K562 (cell line): Measurements from ENCODE around the gene RPUSD2. TPM values are rescaled to one million over a fixed set of nuclear protein-coding genes. Genes with fewer than 3 reads are reported as not detected.

ENCODE experiments used
- E2F3 ChIP-seq: fragments of 250-450 bp; sonication (Bioruptor Pico); IDR thresholded peaks from 2 replicates; pipeline ENCODE4 v1.4.0; 2020; ENCODE audit warnings: mild to moderate bottlenecking
- GATAD2A ChIP-seq: fragments of 450-650 bp; IDR thresholded peaks from 2 replicates; pipeline ENCODE4 v1.6.1; 2017
- GTF2E2 ChIP-seq: fragments of 200-800 bp; sonication (Bioruptor generic); IDR thresholded peaks from 2 replicates; pipeline ENCODE4 v1.6.1; 2016; ENCODE audit warnings: missing genetic modification characterization, missing compliant biosample characterization
- IRF1 ChIP-seq: sonication (generic); formaldehyde crosslinking; IDR thresholded peaks from 2 replicates; pipeline ENCODE4 v1.8.0; 2022; ENCODE audit warnings: missing genetic modification reagents, mild to moderate bottlenecking, borderline replicate concordance
- MCM3 ChIP-seq: fragments of 450-650 bp; IDR thresholded peaks from 2 replicates; pipeline ENCODE4 v1.6.1; 2016
- NCOA1 ChIP-seq: fragments of 450-650 bp; IDR thresholded peaks from 2 replicates; pipeline ENCODE4 v1.6.1; 2016; ENCODE audit warnings: low read depth
- NCOA2 ChIP-seq, 2 experiments: fragments of 450-650 bp; IDR thresholded peaks; 2 replicates each; pipeline ENCODE4 v1.6.1; 2018; ENCODE audit warnings: mild to moderate bottlenecking in 2 of 2, moderate library complexity in 1 of 2; ENCODE audit not compliant: partially characterized antibody in 2 of 2
- NFE2 ChIP-seq: IDR thresholded peaks from 2 replicates; pipeline ENCODE4 v1.6.1; 2014; ENCODE audit warnings: antibody characterized with exemption, low read depth
- POLR2A ChIP-seq: fragments of 450-650 bp; conservative IDR thresholded peaks from 2 replicates; pipeline ENCODE4 v1.6.1; 2016
- RAD51 ChIP-seq: fragments of 450-650 bp; IDR thresholded peaks from 2 replicates; pipeline ENCODE4 v1.7.1; 2016; ENCODE audit warnings: low read depth, mild to moderate bottlenecking, borderline replicate concordance
- SNIP1 ChIP-seq: fragments of 450-650 bp; IDR thresholded peaks from 2 replicates; pipeline ENCODE4 v1.7.1; 2017; ENCODE audit warnings: low read depth, mild to moderate bottlenecking
- SNRNP70 ChIP-seq: fragments of 200-400 bp; formaldehyde crosslinking; optimal IDR thresholded peaks from 2 replicates; pipeline ENCODE3; 2017; ENCODE audit warnings: low read depth, low read length
- SREBF1 ChIP-seq: fragments of 150-350 bp; IDR thresholded peaks from 2 replicates; pipeline ENCODE4 v1.6.1; 2014; ENCODE audit warnings: antibody characterized with exemption, low read depth, low read length, borderline replicate concordance
- TAF9B ChIP-seq: fragments of 450-650 bp; IDR thresholded peaks from 2 replicates; pipeline ENCODE4 v1.6.1; 2018; ENCODE audit warnings: mild to moderate bottlenecking; ENCODE audit not compliant: partially characterized antibody
- THAP7 ChIP-seq: fragments of 250-450 bp; sonication (Bioruptor Pico); IDR thresholded peaks from 2 replicates; pipeline ENCODE4 v1.5.0; 2021
- USF1 ChIP-seq: sonication (generic); formaldehyde crosslinking; IDR thresholded peaks from 2 replicates; pipeline ENCODE4 v1.9.0; 2022; ENCODE audit warnings: mild to moderate bottlenecking, missing genetic modification reagents
- ZFP36 ChIP-seq: fragments of 150-350 bp; IDR thresholded peaks from 2 replicates; pipeline ENCODE4 v1.6.1; 2018; ENCODE audit warnings: low read length, low read depth; ENCODE audit not compliant: partially characterized antibody
- ZNF699 ChIP-seq: fragments of 250-450 bp; sonication (Bioruptor Pico); IDR thresholded peaks from 2 replicates; pipeline ENCODE4 v1.8.0; 2021; ENCODE audit warnings: mild to moderate bottlenecking, moderate library complexity; ENCODE audit not compliant: insufficient replicate concordance
- ZNF717 ChIP-seq: fragments of 250-450 bp; sonication (Bioruptor Pico); IDR thresholded peaks from 2 replicates; pipeline ENCODE4 v1.5.0; 2021
- polyA plus RNA-seq, 8 experiments: library from polyadenylated mRNA; depleted of rRNA in 4 of 8; stranded (reverse) in 5 of 8; unstranded in 3 of 8; fragments of >200 nt; fragmentation: Nextera tagmentation in 2 of 8; fragmentation: Illumina TruSeq in 1 of 8; extraction: Ambion mirVana in 2 of 8; extraction: Trizol in 1 of 8; gene quantifications; 2 replicates each; pipeline versions ENCODE4 v1.2.1 to v1.2.3, GENCODE V29; 2011 to 2014; ENCODE audit warnings: inconsistent platforms in 1 of 8, missing spikeins in 1 of 8
- total RNA-seq, 7 experiments: library from RNA; depleted of rRNA in 6 of 7; stranded (reverse); fragments of >200 nt in 6 of 7; fragmentation: Illumina TruSeq in 2 of 7; extraction: Trizol in 2 of 7; gene quantifications; 2 replicates each; pipeline versions ENCODE4 v1.2.1 to v1.2.3, GENCODE V29; 2011 to 2021; ENCODE audit warnings: low replicate concordance in 1 of 7
- TF ChIP-seq, protein P1 (sequence below): fragments of 250-450 bp; sonication (Bioruptor Pico); IDR thresholded peaks from 2 replicates; pipeline ENCODE4 v1.4.0; 2020; ENCODE audit warnings: mild to moderate bottlenecking, moderate library complexity
- TF ChIP-seq, protein P2 (sequence below): sonication (generic); formaldehyde crosslinking; IDR thresholded peaks from 2 replicates; pipeline ENCODE4 v1.8.1; 2023; ENCODE audit warnings: mild to moderate bottlenecking, missing genetic modification reagents
- TF ChIP-seq, protein P3 (sequence below): fragments of 250-450 bp; sonication (Bioruptor Pico); IDR thresholded peaks from 2 replicates; pipeline ENCODE4 v1.6.1; 2021; ENCODE audit warnings: mild to moderate bottlenecking

Gene RPUSD2
- total and polyA plus RNA-seq, 9 of the 15 experiments (the other 6 are each of a cell fraction or from before 2014, with no cell fraction given): 3.7 to 30.2 (median 14.3) TPM

- no peak for TF ChIP-seq IRF1 (CRISPR knock-in tag)
- no peak for TF ChIP-seq ZNF717 (CRISPR knock-in tag)
- TF ChIP-seq E2F3 (CRISPR knock-in tag): no peak
- peak; percentile 77 for TF ChIP-seq TAF9B
- peak; percentile 86 to 88 for TF ChIP-seq NCOA2 (IDR thresholded peaks at IDR 0.05; ENCODE audit: partially characterized antibody in 2 of 2)
- no peak for TF ChIP-seq SNIP1
- no peak for TF ChIP-seq NFE2
- TF ChIP-seq USF1 (CRISPR knock-in tag): no peak
- peak; percentile 28; the same call in 1 of the 2 replicates for TF ChIP-seq RAD51
- no peak for TF ChIP-seq ZNF699 (CRISPR knock-in tag)
- no peak for TF ChIP-seq MCM3
- TF ChIP-seq, protein P1, sequence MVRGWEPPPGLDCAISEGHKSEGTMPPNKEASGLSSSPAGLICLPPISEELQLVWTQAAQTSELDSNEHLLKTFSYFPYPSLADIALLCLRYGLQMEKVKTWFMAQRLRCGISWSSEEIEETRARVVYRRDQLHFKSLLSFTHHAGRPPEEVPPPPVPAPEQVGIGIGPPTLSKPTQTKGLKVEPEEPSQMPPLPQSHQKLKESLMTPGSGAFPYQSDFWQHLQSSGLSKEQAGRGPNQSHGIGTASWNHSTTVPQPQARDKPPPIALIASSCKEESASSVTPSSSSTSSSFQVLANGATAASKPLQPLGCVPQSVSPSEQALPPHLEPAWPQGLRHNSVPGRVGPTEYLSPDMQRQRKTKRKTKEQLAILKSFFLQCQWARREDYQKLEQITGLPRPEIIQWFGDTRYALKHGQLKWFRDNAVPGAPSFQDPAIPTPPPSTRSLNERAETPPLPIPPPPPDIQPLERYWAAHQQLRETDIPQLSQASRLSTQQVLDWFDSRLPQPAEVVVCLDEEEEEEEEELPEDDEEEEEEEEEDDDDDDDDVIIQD (CRISPR knock-in tag): 0 out of 2 replicates have a peak, but pooled peaks have one; percentile 47
- TF ChIP-seq, protein P2, sequence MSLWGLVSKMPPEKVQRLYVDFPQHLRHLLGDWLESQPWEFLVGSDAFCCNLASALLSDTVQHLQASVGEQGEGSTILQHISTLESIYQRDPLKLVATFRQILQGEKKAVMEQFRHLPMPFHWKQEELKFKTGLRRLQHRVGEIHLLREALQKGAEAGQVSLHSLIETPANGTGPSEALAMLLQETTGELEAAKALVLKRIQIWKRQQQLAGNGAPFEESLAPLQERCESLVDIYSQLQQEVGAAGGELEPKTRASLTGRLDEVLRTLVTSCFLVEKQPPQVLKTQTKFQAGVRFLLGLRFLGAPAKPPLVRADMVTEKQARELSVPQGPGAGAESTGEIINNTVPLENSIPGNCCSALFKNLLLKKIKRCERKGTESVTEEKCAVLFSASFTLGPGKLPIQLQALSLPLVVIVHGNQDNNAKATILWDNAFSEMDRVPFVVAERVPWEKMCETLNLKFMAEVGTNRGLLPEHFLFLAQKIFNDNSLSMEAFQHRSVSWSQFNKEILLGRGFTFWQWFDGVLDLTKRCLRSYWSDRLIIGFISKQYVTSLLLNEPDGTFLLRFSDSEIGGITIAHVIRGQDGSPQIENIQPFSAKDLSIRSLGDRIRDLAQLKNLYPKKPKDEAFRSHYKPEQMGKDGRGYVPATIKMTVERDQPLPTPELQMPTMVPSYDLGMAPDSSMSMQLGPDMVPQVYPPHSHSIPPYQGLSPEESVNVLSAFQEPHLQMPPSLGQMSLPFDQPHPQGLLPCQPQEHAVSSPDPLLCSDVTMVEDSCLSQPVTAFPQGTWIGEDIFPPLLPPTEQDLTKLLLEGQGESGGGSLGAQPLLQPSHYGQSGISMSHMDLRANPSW (CRISPR knock-in tag): no peak
- TF ChIP-seq SREBF1: 0 out of 2 replicates have a peak, but pooled peaks have one; percentile 53
- peak; percentile 62 for TF ChIP-seq ZFP36
- TF ChIP-seq THAP7 (CRISPR knock-in tag): no peak
- TF ChIP-seq, protein P3, sequence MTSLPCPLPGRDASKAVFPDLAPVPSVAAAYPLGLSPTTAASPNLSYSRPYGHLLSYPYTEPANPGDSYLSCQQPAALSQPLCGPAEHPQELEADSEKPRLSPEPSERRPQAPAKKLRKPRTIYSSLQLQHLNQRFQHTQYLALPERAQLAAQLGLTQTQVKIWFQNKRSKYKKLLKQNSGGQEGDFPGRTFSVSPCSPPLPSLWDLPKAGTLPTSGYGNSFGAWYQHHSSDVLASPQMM (CRISPR knock-in tag): no peak
- TF ChIP-seq NCOA1: no peak
- no peak for TF ChIP-seq SNRNP70
- TF ChIP-seq GTF2E2 (tag): peak; percentile 71; the same call in 1 of the 2 replicates
- peak; percentile 31; the same call in 1 of the 2 replicates for TF ChIP-seq GATAD2A
- TF ChIP-seq POLR2A: peak; percentile 90
These were observed 24.7 kb downstream of the RPUSD2 start, which contains the start of gene KNL1 (continued) for GRCh38 chr15:40593588-40594428.
